Nephron progenitor cell (in vitro differentiated cells): ENCODE data around the gene THEMIS2.

Source experiments
- DNase-seq: peaks from one replicate; pipeline ENCODE4 v3.0.0; 2021
- H3K27ac Mint-ChIP-seq: 2 replicates; pipeline ENCODE4 v1.8.0; 2021; ENCODE audit warnings: mild to moderate bottlenecking, moderate library complexity, mixed read lengths
- H3K27me3 Mint-ChIP-seq: 2 replicates; pipeline ENCODE4 v1.8.0; 2021; ENCODE audit warnings: mild to moderate bottlenecking, low read depth, mixed read lengths; ENCODE audit not compliant: poor library complexity
- H3K36me3 Mint-ChIP-seq: 2 replicates; pipeline ENCODE4 v1.8.0; 2021; ENCODE audit warnings: low read depth, mixed read lengths
- H3K4me1 Mint-ChIP-seq: 2 replicates; pipeline ENCODE4 v1.8.0; 2021; ENCODE audit warnings: mixed read lengths
- H3K4me3 Mint-ChIP-seq: 2 replicates; pipeline ENCODE4 v1.8.0; 2021; ENCODE audit warnings: mild to moderate bottlenecking, moderate library complexity, mixed read lengths
- H3K9me3 Mint-ChIP-seq: 2 replicates; pipeline ENCODE4 v1.8.0; 2021; ENCODE audit warnings: mild to moderate bottlenecking, moderate library complexity, mixed read lengths
- TF ChIP-seq, protein P1 (sequence below): fragments of 200-600 bp; sonication (generic); IDR thresholded peaks from 2 replicates; pipeline ENCODE4 v1.5.0; 2021; ENCODE audit warnings: antibody characterized with exemption

THEMIS2 gene

DNA sequence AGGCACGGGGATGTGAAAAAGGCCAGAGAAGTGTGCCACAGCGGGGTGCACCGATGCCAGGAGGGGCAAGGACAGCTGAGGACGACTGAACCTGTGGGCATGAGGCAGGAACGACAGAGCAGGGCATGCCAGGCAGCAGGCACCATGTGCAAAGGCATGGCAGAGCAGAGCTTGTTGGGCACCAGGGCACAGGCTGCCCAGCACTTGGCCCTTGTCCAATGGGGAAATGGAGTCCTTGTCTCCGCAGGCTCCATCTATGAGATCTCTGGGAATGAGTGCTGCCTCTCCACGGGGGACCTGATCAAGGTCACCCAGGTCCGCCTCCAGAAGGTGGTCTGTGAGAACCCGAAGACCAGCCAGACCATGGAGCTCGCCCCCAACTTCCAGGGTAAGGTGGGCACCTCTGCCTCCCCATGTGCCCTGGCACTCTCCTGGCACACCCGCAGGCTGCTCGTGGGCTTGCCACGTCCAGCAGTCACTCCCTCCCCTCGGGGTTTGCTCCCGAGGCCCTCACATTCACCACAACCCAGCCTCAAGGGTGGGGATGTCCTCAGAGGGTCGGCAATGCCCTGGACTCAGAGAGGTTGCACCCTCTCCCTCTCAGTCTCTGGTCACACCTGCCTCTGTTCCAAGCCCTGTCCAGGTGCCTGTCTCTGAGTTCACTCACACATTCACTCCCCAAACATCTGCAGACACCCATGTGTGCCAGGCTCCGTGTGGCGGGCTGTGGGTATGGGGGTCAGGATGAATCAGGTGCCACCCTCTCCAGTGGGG is 4.2 kb downstream of the THEMIS2 start:
- Mint-ChIP-seq H3K9me3 (no peaks in the 10 kb centered on the region), H3K4me3 (no peak overlapping the region)

DNA sequence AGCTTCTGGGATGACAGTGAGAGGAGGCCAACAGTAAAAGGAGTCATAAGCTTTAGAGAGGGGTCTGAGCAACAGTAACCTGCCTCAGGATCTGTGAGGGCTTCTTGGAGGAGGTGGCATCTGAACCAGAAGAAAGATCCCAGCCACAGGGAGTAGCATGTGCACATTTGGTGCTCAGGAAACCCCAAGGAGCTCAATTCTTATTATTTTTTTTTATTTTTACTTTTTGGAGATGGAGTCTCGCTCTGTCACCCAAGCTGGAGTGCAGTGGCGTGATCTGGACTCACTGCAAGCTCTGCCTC is 4.7 kb downstream of the THEMIS2 start:
- H3K36me3 Mint-ChIP-seq = peaks cover 5% of the 10 kb centered on the region
- peaks cover 21% of the 10 kb centered on the region for H3K27me3 Mint-ChIP-seq
- no peak for DNase-seq
- no peak overlapping the region for H3K27ac Mint-ChIP-seq
- TF ChIP-seq, protein P1, sequence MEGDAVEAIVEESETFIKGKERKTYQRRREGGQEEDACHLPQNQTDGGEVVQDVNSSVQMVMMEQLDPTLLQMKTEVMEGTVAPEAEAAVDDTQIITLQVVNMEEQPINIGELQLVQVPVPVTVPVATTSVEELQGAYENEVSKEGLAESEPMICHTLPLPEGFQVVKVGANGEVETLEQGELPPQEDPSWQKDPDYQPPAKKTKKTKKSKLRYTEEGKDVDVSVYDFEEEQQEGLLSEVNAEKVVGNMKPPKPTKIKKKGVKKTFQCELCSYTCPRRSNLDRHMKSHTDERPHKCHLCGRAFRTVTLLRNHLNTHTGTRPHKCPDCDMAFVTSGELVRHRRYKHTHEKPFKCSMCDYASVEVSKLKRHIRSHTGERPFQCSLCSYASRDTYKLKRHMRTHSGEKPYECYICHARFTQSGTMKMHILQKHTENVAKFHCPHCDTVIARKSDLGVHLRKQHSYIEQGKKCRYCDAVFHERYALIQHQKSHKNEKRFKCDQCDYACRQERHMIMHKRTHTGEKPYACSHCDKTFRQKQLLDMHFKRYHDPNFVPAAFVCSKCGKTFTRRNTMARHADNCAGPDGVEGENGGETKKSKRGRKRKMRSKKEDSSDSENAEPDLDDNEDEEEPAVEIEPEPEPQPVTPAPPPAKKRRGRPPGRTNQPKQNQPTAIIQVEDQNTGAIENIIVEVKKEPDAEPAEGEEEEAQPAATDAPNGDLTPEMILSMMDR = no peak
- no peak overlapping the region for H3K4me3 Mint-ChIP-seq
- no peaks in the 10 kb centered on the region for H3K9me3 Mint-ChIP-seq
- peaks cover 20% of the 10 kb centered on the region for H3K4me1 Mint-ChIP-seq

More for the DNA sequence above, 4.2 kb downstream of the THEMIS2 start:
- Mint-ChIP-seq H3K36me3 (peaks cover 5% of the 10 kb centered on the region), H3K27me3 (peaks cover 27% of the 10 kb centered on the region), H3K27ac (no peak overlapping the region), H3K4me1 (peaks cover 20% of the 10 kb centered on the region)
- TF ChIP-seq, protein P1 = no peak
- DNase-seq = no peak

DNA sequence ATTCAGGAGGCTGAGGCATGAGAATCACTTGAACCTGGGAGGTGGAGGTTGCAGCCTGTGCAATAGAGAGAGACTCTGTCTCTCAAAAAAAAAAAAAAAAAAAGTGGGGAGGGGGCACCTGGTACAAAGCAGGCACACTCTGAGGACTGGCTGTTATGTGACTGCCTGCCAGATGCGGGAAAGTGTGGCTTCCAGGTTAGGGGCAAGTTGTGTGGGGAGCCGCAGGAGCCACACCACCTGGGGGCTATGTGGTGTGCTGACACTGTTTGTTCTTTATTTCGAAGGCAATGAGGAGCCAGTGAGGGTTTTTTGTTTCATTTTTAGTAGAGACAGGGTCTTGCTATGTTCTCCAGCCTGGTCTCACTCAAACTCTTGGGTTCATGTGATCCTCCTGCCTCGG is 5.7 kb downstream of the THEMIS2 start:
- no peak overlapping the region for H3K27ac Mint-ChIP-seq
- TF ChIP-seq, protein P1 = no peak
- peaks cover 26% of the 10 kb centered on the region for H3K4me1 Mint-ChIP-seq
- H3K27me3 Mint-ChIP-seq = peaks cover 12% of the 10 kb centered on the region
- H3K9me3 Mint-ChIP-seq = no peaks in the 10 kb centered on the region
- H3K36me3 Mint-ChIP-seq = peaks cover 5% of the 10 kb centered on the region
- no peak for DNase-seq
- H3K4me3 Mint-ChIP-seq = no peak overlapping the region

DNA sequence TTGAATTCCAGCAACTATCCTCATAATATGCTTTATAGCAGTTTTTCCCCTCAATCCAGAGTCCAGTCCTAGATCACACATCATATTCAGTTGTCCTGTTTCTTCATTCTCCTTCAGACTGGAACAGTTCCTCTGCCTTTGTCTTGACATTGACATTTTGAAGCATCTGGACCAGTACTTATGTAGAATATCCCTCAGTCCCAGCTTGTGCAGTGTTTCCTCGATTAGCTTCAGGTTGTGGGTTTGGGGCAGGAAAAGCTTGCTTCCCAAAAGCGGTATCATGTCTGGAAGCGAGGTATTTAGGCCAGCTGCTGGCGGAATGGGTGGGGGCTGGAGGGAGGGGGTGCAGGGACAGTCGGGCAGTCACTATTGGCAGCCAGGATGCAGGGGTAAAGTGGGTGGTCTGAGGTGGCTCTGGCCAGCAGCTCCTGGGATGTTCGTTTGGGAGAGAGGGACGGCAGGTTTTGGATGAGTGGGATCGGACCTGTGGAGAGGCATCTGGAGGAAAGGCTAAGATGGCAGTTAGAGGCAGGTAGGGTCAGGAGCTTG is 6.5 kb downstream of the THEMIS2 start:
- H3K9me3 Mint-ChIP-seq = no peaks in the 10 kb centered on the region
- H3K27me3 Mint-ChIP-seq = peaks cover 4% of the 10 kb centered on the region
- H3K4me1 Mint-ChIP-seq = peaks cover 32% of the 10 kb centered on the region
- no peak overlapping the region for H3K27ac Mint-ChIP-seq
- DNase-seq = no peak
- TF ChIP-seq, protein P1 = no peak
- no peak overlapping the region for H3K4me3 Mint-ChIP-seq
- H3K36me3 Mint-ChIP-seq = peaks cover 5% of the 10 kb centered on the region

DNA sequence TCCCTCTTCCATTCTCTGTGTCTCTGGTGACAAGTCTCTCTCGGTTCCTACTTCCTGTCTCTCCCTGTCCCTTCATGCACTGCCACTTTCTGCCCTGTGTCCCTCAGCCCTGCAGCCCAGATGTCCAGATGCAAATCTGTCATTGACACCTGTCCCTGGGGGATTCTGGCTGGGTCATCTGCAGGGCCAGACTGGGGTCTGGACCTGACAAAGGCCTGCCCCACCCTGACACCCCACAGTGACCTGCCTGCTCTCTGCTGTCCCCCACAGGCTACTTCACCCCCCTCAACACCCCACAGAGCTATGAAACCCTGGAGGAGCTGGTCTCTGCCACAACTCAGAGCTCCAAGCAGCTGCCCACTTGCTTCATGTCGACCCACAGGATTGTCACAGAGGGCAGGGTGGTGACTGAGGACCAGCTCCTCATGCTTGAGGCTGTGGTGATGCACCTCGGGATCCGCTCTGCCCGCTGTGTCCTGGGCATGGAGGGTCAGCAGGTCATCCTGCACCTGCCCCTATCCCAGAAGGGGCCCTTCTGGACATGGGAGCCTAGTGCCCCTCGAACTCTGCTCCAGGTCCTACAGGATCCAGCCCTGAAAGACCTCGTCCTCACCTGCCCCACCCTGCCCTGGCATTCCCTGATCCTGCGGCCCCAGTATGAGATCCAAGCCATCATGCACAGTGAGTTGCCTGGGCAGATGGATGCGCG is 7.2 kb downstream of the THEMIS2 start:
- Mint-ChIP-seq H3K9me3 (no peaks in the 10 kb centered on the region), H3K27ac (no peak overlapping the region), H3K4me3 (no peak overlapping the region), H3K4me1 (peaks cover 38% of the 10 kb centered on the region), H3K36me3 (peaks cover 5% of the 10 kb centered on the region), H3K27me3 (no peaks in the 10 kb centered on the region)
- TF ChIP-seq, protein P1 = no peak
- DNase-seq = no peak
